ENCODE measurements around the gene LIPN. TPM values are rescaled to one million over a fixed set of nuclear protein-coding genes. Genes with fewer than 3 reads are reported as not detected.
"Not testable (repeated sequence)": the region's sequence is repeated elsewhere in the genome, so short reads cannot be mapped to it uniquely, and the experiment has no call there.

Gene LIPN
- not detected for total RNA-seq

DNA sequence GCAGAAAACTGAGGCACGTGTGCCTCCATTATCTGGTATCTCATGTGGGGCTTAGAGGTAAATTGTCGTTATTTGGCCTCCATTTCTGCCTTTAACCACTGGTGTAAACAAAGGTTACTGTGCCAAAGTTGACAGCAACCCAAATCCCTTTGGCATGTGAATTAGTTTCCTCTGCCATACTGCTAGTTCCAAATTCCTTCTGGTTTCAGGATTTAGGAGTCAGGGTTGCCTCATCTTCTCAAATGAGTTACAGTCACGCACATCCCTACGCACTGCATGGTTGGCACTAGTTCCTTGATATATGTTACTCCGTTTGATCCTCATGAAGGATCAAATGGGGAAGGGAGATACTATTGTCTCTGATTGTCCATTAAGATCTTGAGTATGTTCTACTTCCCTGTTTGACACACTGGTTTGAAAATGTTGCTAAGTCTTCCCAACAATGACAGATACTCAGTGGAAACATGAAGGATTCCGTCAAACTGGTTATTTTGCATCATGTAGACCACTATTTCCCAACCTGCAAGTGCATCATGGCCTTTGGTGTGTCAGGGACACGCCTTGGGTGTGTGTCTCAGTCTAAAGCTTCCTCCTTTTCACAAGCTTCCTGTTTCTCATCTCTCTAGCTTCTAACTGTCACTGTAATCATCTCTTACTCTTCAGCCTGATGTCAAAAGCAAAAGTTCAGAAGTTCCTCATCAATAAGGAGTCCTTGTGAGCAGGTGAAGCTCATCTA is at the start of gene LIPN:
LIPN (plus strand) TSS at position 655 of the 736 bp plus-strand sequence. CDS start 1,386 bp downstream, outside the sequence.
- no peak for DNase-seq (ENCODE audit: low spot score)

DNA sequence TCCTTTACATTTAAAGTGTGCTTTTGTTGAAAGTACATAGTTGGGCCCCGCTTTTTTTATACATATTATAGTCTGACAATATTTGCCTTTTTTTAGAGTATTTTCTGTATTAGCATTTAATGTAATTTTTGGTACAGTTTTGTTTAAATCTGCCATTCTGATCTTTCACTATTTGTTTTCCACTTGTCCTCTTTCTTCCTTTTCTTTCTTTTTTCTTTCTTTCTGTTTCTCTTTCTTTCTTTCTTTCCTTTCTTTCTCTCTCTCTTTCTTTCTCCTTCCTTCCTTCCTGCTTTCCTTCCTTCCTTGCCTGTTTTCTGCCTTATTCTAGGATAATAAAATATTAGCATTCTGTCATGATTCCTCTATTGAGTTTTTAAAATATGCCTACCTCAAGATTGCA is 44.3 kb upstream of the LIPN start:
- no peak for DNase-seq (ENCODE audit: low spot score)

DNA sequence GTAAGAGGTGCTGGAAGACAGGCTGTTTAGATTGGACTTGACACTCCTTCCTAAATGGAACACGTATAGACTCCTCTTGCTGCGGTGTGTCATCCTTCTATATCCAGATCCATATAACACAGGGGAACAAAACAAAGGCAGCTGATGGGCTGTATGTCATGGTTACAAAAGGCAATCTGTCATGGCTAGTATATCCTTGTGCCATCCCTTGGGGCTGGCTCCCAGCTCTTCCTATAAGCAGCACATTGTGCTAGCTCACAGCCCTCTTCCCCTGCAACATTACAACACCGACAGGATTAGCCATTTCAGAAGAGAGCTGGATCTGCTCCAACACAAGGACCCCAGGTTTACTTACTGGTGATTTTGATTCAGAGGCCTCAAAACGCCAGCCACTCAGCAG is 38.4 kb upstream of the LIPN start:
- DNase-seq (ENCODE audit: low spot score) = no peak

DNA sequence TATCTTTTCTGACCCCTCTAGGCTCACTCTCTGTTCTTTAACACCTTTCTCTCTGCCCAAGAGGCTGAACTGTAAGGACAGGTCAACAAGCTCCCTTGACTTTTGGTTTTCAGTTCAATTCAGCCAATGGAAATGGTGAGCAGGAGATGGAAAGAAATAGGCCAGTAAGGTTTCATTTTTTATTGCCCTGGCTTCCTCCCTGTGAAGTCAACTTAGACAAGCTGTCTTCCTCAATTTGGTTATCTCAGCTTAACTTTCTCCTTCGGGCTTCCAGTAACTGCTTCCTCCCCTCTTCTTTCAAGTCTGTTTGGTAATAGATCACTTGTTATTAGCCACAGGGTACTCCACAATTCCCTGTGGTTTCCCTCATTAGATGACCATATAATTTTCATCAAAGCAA is 34.0 kb upstream of the LIPN start:
- no peak for DNase-seq (ENCODE audit: low spot score)

DNA sequence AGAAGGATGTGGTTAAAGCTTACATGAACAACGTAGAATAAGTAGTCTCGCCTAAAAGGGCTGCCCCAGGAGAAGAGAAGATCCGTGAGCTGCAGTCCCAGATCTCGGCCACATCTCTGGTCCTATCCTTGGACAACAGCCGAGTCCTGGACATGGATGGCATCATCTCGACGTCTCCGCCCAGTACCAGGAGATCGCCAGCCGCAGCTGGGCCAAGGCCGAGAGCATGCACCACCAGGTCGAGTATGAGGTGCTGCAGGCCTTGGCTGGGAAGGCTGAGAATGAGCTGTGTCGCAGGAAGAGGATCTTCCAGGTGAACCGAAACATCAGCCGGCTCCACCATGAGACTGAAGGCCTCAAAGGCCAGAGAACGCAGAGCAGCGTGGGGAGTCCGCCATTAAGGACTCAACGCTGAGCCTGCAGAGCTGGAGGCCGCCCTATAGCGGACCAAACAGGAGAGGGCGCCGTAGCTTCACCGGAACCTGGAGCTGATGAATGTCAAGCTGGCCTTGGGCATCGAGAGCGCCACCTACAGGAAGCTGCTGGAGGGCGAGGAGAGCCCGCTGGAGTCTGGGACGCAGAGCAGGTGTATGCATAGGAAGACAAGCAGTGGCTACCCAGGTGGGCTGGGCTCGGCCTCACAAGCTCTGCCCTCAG is 31.6 kb upstream of the LIPN start:
- no peak for DNase-seq (ENCODE audit: low spot score)

DNA sequence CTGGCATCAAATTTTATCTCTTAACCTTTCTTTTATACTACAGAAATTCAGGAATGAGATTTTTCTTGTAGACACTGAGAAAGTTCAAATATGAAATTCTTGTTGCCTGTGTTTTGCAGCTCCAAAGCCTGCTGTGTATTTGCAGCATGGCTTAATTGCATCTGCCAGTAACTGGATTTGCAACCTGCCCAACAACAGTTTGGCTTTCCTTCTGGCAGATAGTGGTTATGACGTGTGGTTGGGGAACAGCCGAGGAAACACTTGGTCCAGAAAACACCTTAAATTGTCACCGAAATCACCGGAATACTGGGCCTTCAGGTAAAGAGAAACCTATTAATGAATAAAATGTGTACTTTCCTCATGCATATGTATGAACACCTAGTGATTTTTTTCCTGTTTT is 29.0 kb upstream of the LIPN start:
- no peak for DNase-seq (ENCODE audit: low spot score)

DNA sequence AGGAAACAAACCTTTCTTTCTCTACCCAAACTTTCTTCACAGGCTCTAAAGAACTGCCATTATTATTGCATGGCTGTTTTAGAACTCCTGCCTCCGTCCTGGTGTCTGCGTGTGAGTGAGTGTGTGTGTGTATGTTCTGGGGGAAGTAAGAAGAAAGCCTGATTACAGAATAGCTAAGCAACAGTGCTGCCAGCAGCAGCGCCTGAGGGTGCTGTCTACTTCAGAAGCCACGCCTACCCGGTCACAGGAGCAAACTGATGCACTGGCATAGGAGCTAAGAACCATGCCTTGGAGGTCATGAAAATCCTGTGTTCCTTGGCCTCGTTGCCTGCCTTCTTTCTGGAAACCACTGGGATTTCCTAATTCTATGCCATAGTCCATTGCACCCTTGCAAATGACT is 28.5 kb upstream of the LIPN start:
- DNase-seq (ENCODE audit: low spot score) = no peak

GRCh38 chr10:88733215-88733614 is 26.6 kb upstream of the LIPN start:
- DNase-seq (ENCODE audit: low spot score) = no peak

- no peak for DNase-seq (ENCODE audit: low spot score)
These were observed 24.2 kb upstream of the LIPN start for GRCh38 chr10:88735661-88736060.

GRCh38 chr10:88741921-88742320 is 17.9 kb upstream of the LIPN start:
- DNase-seq (ENCODE audit: low spot score) = not testable (repeated sequence)

DNA sequence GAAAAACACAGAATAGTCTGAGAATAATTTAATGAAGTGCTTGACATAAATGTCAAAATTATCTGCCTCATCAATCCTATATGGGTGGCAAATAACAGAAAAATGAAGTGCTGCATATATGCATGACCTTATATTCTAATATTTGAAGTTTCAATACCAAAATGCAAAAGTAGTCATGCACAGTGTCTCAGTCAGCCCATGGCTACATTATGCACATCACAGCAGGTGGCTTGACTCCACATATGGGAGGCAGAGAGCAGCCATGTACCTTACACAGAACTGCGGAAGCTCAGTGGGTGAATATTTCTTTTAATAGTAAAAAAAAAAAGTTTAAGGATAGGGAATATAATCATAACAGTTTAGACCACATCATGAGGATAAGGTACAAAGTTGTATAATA is 17.4 kb upstream of the LIPN start:
- DNase-seq (ENCODE audit: low spot score) = no peak

DNA sequence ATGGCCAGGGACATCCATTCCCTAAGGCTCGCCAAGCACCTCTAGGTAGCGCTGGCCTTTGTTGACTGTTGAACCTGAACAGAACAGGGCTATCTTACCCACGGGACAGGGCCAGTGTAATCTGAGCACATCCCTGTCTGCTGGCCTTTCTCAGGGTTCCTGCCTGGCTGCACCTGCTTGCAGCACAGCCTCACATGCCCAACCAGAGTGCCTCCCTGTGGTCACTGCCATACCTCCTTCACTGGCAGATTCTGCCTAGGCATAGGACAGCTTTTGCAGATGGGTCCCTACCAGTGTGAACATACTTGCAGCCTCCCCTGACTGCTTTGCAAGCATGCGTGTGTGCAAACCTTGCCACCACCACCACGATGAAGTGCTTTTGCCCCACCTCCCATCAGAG is 15.8 kb upstream of the LIPN start:
- no peak for DNase-seq (ENCODE audit: low spot score)

DNA sequence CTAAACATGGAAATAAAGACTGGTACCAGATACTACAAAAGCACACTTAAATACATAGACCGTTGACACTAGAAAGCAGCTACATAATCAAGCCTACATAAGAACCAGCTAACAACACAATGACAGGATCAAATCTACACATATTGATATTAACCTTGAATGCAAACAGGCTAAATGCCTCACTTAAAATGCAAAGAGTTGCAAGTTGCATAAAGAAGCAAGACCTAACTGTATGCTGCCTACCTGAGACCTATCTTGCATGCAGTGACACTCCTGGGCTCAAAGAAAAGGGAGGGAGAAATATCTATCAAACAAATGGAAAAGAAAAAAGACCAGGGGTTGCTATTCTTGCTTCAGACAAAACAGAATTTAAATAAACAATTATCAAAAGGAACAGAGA is 14.2 kb upstream of the LIPN start:
- DNase-seq (ENCODE audit: low spot score) = no peak

DNA sequence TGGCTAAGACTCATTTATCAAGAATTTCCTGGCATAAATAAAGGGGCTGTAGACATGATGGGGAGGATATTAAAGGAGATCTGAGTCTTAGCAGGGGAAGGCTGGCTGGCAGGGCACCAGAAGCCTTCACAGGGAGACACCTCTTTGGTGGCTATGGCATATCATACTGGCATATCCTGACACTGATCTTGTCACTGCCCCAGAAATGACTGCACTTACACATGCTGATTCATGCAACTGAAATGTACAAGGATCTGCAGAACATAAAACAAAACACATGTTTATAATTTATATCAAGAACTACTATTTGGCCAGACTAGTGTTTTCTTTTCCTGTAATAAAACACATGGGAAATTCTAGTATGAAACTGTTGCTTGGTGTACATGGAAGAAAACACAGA is 5.5 kb upstream of the LIPN start:
- no peak for DNase-seq (ENCODE audit: low spot score)

DNA sequence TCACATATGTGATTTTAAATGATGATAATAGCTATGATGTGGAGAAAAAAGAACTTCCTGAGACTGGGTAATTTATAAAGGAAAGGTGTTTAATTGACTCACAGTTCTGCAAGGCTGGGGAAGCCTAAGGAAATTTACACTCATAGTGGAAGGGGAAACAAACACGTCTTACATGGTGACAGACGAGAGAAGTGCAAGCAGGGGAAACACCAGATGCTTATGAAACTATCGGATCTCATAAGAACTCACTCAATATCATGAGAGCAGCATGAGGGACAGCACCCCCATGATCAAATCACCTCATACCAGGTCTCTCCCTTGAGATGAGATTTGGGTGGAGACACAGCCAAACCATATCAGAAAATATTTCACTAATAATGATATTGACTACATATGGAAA is 4.1 kb upstream of the LIPN start:
- no peak for DNase-seq (ENCODE audit: low spot score)

- no peak for DNase-seq (ENCODE audit: low spot score)
These were observed 3.2 kb upstream of the LIPN start for GRCh38 chr10:88756660-88757059.

DNA sequence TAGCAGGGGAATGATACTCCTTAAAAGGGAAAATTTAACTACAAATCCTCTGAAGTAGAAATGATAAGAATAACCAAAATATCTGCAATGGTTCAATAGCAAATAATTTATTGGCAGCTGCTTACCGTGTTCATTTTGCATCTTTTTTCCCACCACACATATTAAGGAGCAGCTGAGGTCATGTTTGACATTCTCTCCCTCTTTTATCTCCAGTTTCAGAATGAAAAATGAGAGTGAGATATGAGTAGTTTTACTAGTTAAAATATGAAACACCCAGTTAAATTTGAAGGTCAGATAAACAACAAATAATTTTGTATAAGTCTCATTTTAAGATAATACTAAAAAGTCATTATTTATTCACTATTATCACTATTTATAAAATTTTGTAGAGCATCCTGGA is 3.1 kb downstream of the LIPN start:
- DNase-seq (ENCODE audit: low spot score) = no peak

- no peak for DNase-seq (ENCODE audit: low spot score)
These were observed 3.6 kb downstream of the LIPN start for GRCh38 chr10:88763441-88763840.

- DNase-seq (ENCODE audit: low spot score) = no peak
These were observed 4.3 kb downstream of the LIPN start for GRCh38 chr10:88764110-88764509.

DNA sequence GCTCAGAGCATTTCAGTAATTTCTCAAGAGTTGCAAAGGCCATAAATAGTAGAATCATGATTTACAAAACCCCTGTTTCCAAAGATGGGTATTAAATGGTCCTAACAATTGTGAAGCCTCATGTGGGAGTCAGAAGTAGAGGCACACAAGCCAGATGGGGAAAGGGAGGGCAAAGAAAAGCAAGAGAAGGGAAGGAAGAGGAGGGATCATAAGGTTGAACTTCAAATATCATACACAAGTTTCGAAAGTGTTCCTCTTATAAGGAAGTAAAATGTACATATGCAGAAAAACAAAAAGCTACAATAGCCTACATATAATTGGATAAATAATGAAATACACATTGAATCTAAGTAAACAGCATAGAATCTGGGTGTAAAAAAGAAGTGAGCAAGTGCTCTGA is 6.0 kb downstream of the LIPN start:
- DNase-seq (ENCODE audit: low spot score) = no peak

DNA sequence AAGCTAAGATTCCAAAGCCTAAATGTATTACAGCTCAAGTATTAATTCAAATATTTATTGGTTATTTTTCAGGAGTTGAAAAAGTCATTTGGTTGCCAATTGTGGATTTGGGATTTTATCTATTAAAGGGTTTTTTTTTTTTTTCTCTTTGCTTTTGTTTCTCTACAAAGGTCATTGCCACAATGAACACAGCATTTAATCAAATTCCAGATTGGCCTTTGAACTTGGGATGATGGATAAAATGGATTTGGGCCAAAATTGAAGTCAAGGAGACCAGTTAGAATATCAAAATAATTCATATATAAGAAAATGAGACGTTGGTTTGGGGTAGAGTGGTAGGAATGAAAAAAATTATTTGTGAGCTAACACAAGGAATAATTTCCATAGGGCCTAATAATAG is 9.6 kb downstream of the LIPN start:
- no peak for DNase-seq (ENCODE audit: low spot score)

DNA sequence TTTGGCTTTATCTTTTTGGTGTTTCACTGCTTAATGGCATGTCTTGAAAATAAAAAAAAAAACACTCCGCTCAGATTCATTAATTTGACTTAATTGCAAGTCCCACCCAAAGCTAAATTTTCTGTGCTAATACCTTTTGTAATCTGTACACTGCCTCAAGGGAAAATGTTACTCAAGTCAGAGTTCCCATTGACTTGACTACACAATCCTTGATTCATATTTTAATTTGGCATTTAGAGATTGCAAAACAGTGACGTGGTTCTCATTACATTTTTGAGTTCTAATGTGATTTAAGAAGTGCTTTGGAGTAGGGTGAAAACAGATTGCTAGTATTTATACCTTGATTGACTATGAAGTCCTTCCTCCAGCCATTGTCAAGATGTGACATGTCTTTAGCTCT is 21.4 kb downstream of the LIPN start:
- no peak for DNase-seq (ENCODE audit: low spot score)

- no peak for DNase-seq (ENCODE audit: low spot score)
These were observed 22.4 kb downstream of the LIPN start for GRCh38 chr10:88782222-88782621.

- DNase-seq (ENCODE audit: low spot score) = no peak
These were observed 23.9 kb downstream of the LIPN start for GRCh38 chr10:88783724-88784123.

Measured in ureter (tissue), 1 donor.